ENCODE data around the gene TSPEAR.

TSPEAR gene

GRCh38 chr21:44740742-44741141, 29.4 kb upstream of the TSPEAR start:
- Histone ChIP-seq H3K9ac (ENCODE audit: low read length) (no peak overlapping the region), H2AFZ (ENCODE audit: low read depth, low read length, severe bottlenecking) (no peak overlapping the region), H3K79me2 (ENCODE audit: insufficient read depth, low read length) (no peaks in the 10 kb centered on the region), H3F3A (ENCODE audit: insufficient read depth) (no peaks in the 10 kb centered on the region), H3K27ac (ENCODE audit: low read depth, low read length) (no peak overlapping the region), H3K9me2 (replicated peaks; ENCODE audit: insufficient read depth, low read length) (no peaks in the 10 kb centered on the region), H3K4me3 (ENCODE audit: insufficient read depth, low read length, poor library complexity, severe bottlenecking) (no peak overlapping the region), H3K9me3 (ENCODE audit: insufficient read depth, low read length) (peaks cover 19% of the 10 kb centered on the region; the same call in 1 of the 2 replicates), H3K36me3 (ENCODE audit: low read length) (0 out of 2 replicates have a peak, but pooled peaks cover 3% of the 10 kb centered on the region), H4K20me1 (ENCODE audit: low read depth, low read length) (no peaks in the 10 kb centered on the region), H3K4me2 (ENCODE audit: low read depth, low read length, poor library complexity, severe bottlenecking) (no peak overlapping the region), H3K27me3 (ENCODE audit: low read length) (no peaks in the 10 kb centered on the region)
- TF ChIP-seq CTCF (IDR thresholded peaks at IDR 0.05; ENCODE audit: insufficient read depth, low read length, poor library complexity, severe bottlenecking) (no peak), EZH2phosphoT487 (conservative IDR thresholded peaks at IDR 0.05; ENCODE audit: low read length) (no peak)

GRCh38 chr21:44739316-44739715, 27.9 kb upstream of the TSPEAR start:
- Histone ChIP-seq H3F3A (ENCODE audit: insufficient read depth) (no peaks in the 10 kb centered on the region), H3K4me3 (ENCODE audit: insufficient read depth, low read length, poor library complexity, severe bottlenecking) (no peak overlapping the region), H3K9me3 (ENCODE audit: insufficient read depth, low read length) (peaks cover 13% of the 10 kb centered on the region; the same call in 1 of the 2 replicates), H3K36me3 (ENCODE audit: low read length) (0 out of 2 replicates have a peak, but pooled peaks cover 3% of the 10 kb centered on the region), H2AFZ (ENCODE audit: low read depth, low read length, severe bottlenecking) (no peak overlapping the region), H3K4me2 (ENCODE audit: low read depth, low read length, poor library complexity, severe bottlenecking) (no peak overlapping the region), H3K9me2 (replicated peaks; ENCODE audit: insufficient read depth, low read length) (no peaks in the 10 kb centered on the region), H4K20me1 (ENCODE audit: low read depth, low read length) (no peaks in the 10 kb centered on the region), H3K79me2 (ENCODE audit: insufficient read depth, low read length) (no peaks in the 10 kb centered on the region), H3K9ac (ENCODE audit: low read length) (no peak overlapping the region), H3K27ac (ENCODE audit: low read depth, low read length) (no peak overlapping the region), H3K27me3 (ENCODE audit: low read length) (no peaks in the 10 kb centered on the region)
- no peak for TF ChIP-seq CTCF (IDR thresholded peaks at IDR 0.05; ENCODE audit: insufficient read depth, low read length, poor library complexity, severe bottlenecking)
- TF ChIP-seq EZH2phosphoT487 (conservative IDR thresholded peaks at IDR 0.05; ENCODE audit: low read length): no peak

- no peak overlapping the region for H3K4me2 ChIP-seq (ENCODE audit: low read depth, low read length, poor library complexity, severe bottlenecking)
- H3K9ac ChIP-seq (ENCODE audit: low read length): no peak overlapping the region
- H3K4me3 ChIP-seq (ENCODE audit: insufficient read depth, low read length, poor library complexity, severe bottlenecking): no peak overlapping the region
Observed at GRCh38 chr21:44738621-44739020, 27.2 kb upstream of the TSPEAR start.

More at GRCh38 chr21:44738621-44739020, 27.2 kb upstream of the TSPEAR start:
- no peaks in the 10 kb centered on the region for H3K9me2 ChIP-seq (replicated peaks; ENCODE audit: insufficient read depth, low read length)
- H3K79me2 ChIP-seq (ENCODE audit: insufficient read depth, low read length): no peaks in the 10 kb centered on the region
- peaks cover 8% of the 10 kb centered on the region; the same call in 1 of the 2 replicates for H3K9me3 ChIP-seq (ENCODE audit: insufficient read depth, low read length)
- no peaks in the 10 kb centered on the region for H3F3A ChIP-seq (ENCODE audit: insufficient read depth)
- TF ChIP-seq CTCF (IDR thresholded peaks at IDR 0.05; ENCODE audit: insufficient read depth, low read length, poor library complexity, severe bottlenecking): no peak
- no peak for TF ChIP-seq EZH2phosphoT487 (conservative IDR thresholded peaks at IDR 0.05; ENCODE audit: low read length)
- H2AFZ ChIP-seq (ENCODE audit: low read depth, low read length, severe bottlenecking): no peak overlapping the region
- 0 out of 2 replicates have a peak, but pooled peaks cover 3% of the 10 kb centered on the region for H3K36me3 ChIP-seq (ENCODE audit: low read length)
- H3K27ac ChIP-seq (ENCODE audit: low read depth, low read length): no peak overlapping the region
- H4K20me1 ChIP-seq (ENCODE audit: low read depth, low read length): no peaks in the 10 kb centered on the region
- no peaks in the 10 kb centered on the region for H3K27me3 ChIP-seq (ENCODE audit: low read length)

All from SU-DHL-6 (cell line).